HG02623 (cell line): ENCODE data around the gene PLEKHS1.
"Not testable (repeated sequence)": the region's sequence is repeated elsewhere in the genome, so short reads cannot be mapped to it uniquely, and the experiment has no call there.

Source experiments
- ATAC-seq: cut with Tn5 transposase; IDR thresholded peaks from one replicate; pipeline ENCODE4 v1.9.1; 2021; ENCODE audit warnings: moderate library complexity; ENCODE audit not compliant: unreplicated experiment

Gene PLEKHS1

DNA sequence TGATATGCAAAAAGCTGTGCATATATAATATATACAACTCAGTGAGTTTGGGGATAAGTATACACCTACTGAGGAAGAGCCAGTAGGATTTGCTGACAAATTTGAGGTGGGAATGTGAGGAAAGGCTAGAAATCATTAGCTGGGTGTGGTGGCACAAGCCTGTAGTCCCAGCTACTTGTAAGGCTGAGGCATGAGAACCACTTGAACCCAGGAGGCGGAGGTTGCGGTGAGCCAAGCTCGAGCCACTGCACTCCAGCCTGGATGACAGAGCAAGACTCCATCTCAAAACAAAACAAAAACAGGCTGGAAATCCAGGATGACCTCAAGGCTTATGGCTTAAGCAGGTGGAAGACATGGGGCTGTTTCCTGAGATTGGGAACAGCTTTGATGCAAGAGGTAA is 10.6 kb upstream of the PLEKHS1 start:
- no peak for ATAC-seq

DNA sequence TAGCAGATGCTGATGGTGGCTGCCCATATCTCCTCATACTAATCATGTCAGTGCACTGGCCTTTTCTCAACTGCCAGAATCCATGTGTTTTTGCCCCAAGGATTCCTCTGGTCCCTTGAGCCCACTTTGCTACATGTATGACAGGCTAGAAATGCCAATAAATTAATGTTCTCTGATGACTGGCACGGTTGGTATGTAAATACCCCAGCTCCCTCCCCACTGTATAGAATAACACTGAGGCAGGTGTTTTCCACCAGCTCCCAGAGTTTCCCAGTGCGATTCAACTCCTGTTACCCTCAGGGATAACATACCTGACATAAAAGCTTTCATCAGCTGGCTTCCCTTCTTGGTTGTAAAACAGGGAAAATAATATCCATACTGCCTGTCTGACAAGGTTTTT is 9.0 kb upstream of the PLEKHS1 start:
- no peak for ATAC-seq

DNA sequence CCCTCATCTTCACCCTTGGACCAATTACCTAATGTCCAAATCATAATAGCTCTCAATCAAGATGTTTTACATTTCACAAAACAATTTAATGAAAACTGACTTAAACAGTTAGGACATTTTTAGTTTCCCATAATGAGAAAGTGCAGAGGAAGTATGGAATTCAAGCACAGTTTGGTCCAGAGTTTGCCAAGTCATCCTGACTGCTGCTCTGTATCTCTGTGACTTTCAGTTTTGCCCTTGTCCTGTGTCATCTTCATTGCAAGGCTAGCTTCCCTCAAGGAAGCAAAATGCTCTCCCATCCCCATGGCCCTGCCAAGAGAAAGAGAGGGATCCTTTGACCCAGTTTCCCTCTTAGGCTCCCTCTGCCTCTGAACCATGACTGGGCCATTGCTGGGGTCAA is 7.9 kb upstream of the PLEKHS1 start:
- ATAC-seq = no peak

DNA sequence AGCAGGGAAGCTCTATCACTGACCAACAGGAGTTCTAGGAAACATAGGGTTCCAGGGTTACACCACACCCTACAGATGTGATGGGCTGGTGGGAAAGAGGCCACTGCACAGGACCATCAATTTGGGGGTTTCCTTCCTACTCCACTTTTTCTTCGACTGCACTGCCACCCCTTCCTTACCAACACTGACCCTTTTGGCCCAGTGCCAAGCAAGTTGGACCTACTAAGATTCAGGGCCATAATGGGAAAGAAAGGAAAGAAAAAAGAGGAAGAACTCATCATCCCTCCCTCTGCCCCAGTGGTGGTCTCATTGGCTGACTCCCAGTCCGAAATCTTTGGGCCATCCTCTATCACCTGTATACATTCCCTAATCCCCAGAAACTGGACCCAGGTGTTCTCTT is 6.1 kb upstream of the PLEKHS1 start:
- no peak for ATAC-seq

DNA sequence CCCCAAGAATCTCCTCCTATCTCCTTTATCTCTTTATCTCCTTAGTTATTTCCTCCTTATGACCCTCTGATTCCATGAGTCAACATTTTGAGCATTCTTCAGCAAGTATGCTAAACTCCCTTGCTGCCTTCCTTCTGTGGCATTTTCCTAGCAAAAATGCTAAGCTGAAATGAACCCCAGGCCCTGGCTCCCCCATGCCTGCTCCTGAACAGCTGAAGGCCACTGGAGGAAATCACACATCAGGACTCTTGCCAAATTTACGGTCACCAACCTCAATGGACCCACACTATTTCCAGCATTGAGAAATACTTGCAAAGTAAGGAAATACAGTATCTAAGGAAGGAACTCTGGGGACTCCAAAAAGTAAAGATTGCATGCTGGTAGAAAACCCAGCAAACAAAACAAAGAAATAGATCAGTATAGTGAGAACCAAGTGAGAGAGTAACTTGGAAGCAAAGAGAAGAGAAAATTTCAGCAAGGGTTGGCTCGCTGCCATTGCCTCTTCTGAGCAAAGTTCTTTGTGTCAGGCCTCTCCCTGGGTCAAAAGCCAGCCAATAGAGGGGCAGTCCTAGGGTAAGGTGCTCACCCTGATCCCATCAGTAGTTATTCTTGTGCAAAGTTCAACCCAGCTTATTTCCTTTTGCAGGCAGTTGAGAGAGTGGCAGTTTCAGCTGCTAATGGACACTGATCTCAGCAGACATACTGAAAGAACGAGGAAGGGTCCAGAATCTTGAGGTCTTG is 5.1 kb upstream of the PLEKHS1 start:
- ATAC-seq = no peak

DNA sequence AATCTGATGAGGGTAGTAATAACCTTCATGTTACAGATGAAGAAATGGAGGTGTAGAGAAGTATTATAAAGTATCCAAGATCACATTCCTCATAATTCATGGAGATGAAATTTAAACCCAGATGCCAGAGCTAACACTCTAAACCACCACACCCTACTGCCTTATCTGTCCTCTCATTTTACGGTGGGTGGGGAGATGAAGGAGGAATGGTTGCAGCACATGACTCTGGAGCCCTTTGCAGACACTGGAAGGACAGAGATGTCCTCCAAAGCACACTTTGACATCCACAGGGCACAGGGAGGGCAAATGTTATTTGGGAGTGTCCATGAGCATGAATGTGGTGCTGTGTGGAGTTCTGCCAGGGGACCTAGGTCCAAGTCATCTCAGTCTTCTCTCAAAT is 1.1 kb downstream of the PLEKHS1 start:
- no peak for ATAC-seq

DNA sequence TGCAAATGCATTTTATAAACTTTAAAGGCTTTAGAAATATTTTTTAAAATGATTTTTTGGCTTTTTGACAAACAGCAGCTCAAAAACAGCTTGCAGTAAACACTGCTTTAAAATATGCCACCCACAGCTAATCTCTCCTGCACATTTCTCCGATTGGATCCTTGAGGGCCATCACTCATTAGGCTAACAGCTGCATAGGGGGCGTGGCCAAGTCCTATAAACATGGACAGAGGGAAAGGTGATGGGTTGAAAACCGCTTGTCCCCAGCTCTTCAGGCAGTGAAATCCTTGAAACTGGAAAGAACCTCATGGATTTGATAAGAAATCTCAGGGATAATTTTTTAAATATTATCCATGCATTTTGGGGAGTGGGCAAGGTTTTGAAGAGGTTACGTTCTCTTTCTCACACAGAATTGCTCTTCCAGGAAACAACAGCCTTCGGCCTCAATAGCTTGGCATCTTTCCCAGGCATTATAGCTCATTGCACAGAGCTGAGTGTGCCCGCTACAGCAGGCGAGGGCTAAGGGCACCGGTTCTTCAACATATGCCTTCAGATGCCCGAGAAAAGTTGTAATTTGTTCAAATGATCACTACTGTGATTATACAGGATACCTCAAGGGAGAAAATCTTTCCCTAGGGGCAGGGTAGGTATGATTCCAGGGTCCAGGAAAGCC is 1.7 kb downstream of the PLEKHS1 start:
- no peak for ATAC-seq

DNA sequence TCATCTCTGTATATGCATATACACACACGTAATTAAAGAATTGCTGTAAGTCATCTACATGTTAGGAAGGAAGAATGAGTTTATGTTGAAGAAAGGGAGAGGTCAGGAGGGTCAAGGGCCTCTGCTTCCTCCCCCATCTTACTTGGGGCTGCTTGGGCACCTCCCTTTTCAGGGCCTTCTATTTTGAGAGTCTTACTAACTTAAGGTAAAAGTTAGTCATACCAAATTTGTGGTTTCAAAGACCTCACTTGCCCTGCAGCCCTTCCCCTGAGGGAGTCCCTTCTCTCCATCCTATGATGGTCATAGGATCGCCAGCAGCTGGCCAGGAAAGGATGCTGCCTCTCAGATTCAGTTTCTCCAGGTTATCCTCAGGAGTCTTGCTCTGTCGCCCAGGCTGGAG is 2.6 kb downstream of the PLEKHS1 start:
- no peak for ATAC-seq

DNA sequence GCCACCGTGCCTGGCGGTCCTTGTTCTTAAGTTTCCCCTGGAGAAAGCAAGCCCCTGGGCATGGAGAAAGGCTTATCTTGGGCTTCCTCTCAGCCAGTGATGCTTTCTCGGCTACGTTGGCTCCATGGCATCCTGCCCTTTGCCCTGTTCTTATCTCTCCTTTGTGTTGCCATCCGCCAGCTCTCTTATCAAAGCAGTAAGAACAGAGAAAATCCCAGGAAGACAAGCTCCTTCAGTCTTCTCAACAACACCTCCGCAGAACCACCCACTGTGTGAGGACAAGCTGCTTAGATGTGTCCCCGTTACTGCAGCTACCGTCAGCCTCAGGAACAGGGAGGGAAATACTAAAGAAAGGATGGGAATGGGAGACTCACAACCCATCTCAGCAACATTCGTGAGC is 3.3 kb downstream of the PLEKHS1 start:
- ATAC-seq = no peak

DNA sequence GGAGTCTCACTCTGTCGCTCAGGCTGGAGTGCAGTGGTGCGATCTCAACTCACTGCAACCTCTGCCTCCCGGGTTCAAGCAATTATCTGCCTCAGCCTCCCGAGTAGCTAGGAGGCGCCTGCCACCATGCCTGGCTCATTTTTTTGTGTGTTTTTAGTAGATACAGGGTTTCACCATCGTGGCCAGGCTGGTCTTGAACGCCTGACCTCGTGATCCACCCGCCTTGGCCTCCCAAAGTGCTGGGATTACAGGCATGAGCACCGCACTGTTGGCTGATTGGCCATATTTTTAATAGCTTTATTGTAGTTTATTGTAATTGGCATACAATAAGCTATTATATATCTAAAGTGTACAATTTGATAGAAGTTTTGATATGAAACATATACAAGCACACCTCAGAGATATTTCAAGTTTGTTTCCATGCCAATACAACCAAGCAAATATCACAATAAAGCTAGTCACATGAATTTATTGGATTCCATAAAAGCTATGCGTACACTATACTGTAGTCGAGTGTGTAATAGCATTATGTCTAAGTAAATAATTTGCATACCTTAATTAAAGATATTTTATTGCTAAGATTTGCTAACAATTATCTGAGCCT is 5.6 kb downstream of the PLEKHS1 start:
- ATAC-seq = no peak

DNA sequence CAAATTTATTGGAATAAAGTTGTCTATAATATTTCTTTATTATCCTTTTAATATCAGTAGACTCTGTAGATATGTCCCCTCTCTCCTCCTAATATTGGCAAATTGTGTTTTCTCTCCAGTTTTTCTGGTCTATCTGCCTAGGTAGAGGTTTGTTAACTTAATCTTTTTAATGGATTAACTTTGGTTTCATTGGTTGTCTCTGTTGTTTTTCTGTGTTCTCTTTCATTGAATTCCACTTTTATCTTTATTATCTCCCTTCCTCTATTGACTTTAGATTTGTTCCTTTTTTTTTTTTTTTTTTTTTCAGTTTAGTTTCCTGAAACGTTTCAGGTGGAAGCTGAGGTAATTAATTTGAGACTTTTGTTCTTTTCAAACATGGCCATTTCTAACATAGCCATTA is 10.6 kb downstream of the PLEKHS1 start:
- ATAC-seq = no peak

DNA sequence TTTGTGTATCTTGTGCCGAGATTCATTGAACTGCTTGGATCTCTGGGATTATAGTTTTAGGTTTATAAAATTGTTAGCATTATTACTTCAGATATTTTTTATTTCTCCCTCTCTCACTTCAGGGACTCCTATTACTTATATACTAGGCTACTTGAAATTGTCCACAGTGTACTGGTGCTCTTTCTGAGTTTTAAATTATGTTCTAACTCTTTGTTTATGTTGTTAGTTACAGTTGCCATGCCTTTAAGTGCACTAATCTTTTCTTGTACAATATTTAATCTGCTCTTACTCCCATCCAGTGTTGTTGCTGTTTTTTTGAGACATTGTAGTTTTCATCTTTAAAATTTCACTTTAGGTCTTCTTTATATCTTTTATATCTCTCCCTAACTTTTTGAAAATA is 13.1 kb downstream of the PLEKHS1 start:
- ATAC-seq = no peak

DNA sequence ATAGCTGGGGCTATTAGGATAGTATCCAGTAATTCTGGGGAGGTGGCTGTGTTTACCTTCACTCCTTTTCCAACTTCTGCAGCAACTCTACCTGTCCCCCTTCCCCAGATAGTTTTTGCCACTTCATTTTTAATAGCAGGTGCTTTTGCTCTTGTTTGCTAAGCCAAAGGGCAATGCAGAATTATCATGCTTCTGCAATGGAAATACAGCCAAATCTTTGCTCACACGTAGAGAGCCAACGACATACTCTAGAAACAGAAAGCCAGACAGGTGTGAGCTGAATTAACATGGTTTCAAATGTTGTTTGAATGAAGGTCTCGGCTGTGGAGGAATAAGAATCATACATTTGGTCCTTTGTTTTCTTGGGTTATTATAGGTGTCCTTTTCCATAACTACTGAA is 14.4 kb downstream of the PLEKHS1 start:
- no peak for ATAC-seq

DNA sequence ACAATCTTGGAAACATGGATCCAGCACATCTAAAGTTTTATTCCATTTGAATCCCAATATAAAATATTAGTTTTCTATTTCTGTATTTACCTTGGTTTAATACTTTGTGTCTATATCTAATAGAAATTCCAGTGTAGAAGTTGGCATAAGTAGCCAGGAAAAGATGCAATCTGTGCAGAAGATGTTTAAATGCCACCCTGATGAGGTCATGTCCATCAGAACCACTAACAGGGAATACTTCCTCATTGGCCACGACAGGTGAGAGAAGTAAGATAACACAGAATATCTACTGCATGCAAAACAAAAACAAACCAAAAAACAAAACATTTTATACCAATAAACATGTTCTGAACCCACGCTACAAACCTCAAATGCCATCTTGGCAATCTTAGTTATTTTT is 15.7 kb downstream of the PLEKHS1 start:
- ATAC-seq = no peak

DNA sequence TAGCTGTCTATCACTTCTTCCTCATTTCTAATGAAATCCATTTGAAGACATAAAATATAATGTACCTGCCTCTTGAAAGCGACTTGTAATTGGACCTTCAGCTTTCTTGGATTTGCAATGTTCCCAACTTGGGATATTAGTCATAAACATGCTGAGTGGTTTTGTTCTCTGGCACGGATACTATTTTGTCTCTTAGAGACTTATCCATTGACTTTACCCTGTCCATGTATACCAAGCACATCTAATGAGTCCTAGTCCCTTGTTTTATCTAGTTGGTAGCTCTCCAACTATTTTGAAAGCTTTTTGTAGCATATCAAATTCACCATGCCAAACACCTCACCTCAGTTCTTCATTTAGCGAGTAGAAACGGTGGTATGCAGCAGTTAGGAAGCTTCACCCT is 18.9 kb downstream of the PLEKHS1 start:
- ATAC-seq = no peak

DNA sequence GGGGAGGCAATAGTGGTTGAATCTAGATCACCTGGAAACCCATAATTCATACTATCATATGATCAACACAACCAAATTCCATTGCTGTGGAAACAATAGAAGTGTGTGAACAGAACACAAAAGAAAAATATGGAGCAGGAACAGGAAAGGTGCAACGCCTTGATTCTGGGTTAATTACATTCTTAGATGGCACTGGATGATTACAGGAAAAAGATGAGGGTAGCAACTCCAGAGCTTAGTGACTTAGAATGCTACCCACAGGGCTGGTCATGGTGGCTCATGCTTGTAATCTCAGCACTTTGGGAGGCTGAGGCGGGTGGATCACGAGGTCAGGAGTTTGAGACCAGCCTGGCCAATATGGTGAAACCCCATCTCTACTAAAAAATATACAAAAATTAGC is 19.6 kb downstream of the PLEKHS1 start:
- not testable (repeated sequence) for ATAC-seq

DNA sequence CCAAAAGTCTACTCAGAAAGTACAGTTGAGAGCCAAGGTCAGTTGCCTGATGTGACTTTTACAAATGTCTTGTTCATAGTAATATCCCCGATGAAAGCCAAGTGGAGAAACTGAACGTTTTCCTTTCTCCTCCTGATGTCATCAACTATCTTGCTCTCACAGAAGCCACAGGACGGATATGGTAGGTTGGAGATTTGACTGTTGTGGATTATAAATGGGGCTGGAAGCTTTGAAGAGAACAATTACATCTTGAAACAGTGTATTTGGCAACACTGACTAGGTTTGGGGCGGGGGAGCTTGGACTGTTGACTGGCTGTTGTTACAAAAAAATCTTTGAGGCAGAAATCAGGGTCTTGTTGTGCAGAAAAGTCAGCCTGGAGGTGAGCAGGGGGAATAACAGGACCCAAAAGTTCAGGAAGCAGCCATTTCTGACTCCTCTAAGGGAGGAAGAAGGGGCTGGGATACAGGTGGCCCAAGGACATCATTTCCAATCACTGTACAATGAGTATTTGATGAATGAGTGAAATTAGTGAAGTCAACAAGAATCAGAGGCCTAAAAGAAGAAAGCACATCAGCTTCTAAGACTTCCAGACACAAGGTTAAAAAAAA is 24.3 kb downstream of the PLEKHS1 start:
- ATAC-seq = no peak

DNA sequence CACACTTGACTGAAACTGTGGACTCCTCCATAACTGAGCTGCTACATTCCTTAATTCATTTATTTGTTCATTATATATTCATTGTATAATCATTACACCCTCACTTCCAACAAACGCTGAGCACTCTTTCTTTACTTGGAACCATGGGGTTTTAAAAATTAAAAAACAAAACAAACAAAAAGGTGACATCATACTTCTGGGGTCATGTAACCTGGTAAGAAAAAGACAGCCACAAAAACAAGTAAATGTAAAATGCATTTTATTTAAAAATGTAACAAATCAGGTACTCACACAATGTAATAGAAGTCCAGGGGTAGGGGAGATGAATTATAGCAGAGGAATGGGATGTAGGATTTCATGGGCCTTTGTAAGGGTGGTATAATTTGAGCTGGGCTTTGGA is 25.1 kb downstream of the PLEKHS1 start:
- ATAC-seq = no peak

DNA sequence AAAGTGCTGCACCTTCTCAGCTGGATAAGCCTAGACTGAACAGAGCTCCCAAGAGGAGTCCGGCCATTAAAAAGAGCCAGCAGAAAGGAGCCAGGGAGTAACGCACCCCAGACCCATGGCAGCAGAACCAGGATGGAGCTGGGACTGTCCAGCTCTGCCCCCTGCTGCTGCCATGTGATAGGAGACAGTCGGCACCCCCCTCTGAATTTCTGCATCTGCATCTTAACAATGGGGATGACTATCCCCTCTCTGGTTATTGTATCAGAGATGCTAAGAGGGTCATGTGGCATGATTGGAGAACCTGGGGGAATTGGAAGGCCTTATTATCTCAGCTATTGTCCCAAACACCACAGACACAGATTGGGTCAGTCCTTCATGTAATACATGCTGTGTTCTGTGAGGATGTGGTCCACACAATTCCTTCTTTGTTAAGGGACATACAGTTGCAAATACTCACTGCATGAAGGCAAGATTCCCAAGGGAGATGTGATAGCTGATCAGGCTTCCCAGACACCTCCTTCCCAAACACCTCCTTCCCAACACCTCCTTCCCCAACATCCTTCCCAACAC is 29.3 kb downstream of the PLEKHS1 start:
- ATAC-seq = no peak

DNA sequence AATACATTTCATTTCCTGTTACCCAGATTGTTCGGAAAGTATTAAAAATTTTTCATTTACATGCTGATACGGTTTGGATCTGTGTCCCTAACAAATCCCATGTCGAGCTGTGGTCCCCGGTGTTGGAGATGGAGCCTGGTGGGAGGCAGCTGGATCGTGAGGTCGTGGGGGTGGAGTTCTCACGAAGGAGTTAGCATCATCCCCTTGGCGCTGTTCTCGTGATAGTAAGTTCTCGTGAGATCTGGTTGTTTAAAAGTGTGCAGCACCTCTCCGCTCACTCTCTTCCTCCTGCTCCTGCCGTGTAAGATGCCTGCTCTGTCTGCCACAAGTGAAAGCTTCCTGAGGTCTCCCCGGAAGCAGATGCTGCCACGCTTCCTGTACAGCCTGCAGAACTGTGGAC is 30.9 kb downstream of the PLEKHS1 start:
- ATAC-seq = no peak

DNA sequence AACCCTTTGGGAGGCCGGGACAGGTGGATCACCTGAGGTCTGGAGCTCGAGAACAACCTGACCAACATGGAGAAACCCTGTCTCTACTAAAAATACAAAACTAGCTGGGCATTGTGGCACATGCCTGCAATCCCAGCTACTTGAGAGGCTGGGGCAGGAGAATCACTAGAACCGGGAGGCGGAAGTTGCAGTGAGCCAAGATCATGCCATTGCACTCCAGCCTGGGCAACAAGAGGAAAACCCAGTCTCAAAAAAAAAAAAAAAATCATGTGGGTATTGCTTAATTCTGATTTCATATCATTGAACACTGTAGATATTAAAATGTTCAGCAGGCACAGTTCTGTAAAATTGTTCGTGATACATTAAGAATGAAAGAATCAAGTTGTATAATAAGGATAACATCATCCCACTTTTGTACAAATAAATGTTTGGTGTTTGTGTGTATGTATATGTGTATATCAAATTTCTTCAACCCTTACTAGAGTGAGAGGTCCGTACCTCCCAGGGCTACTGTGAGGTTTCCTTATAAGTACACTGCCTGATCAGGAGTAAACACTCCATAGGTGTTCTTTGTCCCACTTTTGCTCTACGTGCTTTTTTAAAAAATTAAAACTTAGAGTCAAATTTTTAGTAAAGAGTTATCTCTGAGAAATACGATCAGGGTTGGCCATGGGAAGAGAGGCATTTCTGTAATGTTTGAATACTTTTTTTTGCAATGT is 31.7 kb downstream of the PLEKHS1 start:
- ATAC-seq = no peak
